Activated naive CD4-positive, alpha-beta T cell (primary cell): ENCODE results near the gene SLC4A3.
"Not testable (repeated sequence)": the region's sequence is repeated elsewhere in the genome, so short reads cannot be mapped to it uniquely, and the experiment has no call there.

Experiments used
- DNase-seq, 4 experiments: peaks; one replicate each; lab custom pipeline; 2025; lab: John Stamatoyannopoulos, UW

Gene SLC4A3

DNA sequence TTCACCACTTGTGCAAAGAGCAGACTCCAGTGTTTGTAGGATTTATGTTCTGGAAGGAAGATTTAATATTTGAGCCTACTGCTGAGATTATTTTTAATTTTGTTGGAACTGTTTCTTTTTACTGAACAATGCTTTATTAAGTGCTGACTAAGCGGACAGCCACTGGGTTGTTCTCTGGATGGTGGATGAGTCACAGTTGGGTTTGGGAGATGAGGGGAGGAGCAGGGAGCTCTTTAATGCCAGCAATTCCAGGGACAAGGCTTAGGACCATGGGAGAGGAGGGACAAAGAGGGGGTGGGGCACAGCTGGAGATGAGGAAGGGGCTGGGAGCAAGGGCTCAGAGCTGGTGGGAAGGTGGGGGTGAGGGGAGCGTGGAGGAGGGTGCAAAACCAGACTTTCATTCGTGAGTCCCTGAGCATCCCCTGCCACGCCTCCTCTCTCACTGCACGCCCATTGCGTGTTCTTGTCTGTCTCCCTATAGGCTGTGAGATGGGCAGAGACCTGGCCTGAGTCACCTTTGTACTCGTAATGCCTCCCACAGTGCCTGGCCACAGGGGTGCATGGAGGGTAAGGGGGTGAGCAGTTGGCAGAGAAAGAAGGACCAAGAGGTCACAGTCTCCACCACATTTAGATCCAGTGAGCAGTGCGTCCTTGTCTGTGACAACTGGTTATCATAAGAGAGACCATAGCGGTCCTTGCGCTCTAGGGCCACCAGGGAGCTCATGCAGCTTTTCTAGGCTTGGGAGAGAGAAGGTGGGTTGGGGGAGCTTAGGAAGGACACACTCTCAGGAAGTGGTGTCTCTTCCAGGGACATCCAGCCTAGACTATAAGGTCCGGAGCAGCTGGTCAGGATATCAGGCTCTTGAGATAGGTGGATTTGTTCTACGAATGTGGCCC is 18.4 kb downstream of the SLC4A3 start:
- no peak for DNase-seq

DNA sequence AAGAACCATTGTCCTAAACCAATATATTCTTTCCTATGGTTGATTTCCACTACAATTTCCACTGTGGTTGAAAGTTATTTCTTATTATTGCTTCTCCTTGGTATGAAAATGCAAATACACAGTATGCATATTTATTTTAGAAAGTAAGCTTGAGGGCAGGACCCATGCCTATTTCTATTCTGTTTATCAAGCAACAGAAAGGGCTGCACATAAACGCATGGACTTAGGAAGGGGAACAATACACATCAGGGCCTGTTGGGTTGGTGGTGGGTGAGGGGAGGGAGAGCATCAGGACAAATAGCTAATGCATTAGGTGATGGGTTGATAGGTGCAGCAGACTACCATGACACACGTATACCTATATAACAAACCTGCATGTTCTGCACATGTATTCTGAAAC is 20.7 kb downstream of the SLC4A3 start:
- DNase-seq: no peak

DNA sequence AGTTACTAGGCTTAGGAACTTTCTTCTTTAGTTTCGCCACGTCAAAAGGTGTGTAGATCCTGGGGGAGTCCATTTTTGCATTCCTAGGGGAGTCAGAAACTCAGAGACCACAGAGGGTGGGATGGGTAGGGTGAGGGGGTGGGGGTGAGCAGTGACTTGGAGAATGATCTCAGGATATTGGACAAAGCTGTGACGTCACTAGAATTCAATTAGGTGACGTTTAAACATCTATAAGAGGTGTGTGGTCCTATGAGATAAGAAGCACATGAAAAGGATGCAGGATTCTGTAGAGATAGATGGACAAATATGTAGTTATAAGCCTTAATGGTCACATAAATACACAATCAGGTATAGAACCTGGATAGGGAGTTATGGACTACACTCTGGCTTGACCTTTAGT is 21.5 kb downstream of the SLC4A3 start:
- no peak for DNase-seq

DNA sequence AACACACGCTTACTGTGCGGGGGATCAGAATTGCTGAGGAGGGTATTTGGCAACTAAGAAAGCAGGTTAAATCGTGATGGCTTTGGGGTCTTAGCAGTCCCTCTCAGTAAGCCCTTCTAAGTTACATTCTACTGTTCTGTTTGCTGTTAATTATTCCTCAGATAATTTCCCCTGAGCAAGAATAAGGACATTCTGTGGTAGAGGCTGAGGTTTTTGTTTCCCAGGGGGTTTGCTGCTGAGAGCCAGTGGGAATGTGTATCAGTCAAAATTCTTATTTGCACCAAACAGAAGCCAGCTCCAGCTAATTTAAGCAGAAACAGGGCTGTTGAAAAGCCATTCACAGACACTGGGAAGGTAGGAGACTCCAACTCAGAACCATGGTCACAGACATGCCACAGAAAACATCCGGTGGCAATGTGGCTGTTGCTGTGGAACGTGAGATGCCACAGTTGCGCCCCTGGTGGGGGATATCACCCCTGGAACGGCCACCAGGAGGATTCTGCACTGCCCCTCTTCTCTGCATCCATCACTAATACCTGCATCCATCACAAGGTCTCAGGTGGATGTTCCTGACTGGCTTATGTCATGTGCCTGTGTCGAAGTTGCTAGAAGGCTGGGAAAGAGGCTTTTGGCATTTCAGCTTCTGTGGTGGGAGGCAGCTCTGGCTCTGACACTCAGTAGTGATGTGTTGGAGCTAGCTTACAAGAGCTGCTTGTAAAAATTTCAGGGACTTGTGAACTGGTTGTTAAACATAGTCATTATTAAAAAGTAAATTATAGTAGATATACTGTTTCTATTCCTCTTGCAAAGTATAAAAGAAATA is 23.2 kb downstream of the SLC4A3 start:
- DNase-seq: no peak

DNA sequence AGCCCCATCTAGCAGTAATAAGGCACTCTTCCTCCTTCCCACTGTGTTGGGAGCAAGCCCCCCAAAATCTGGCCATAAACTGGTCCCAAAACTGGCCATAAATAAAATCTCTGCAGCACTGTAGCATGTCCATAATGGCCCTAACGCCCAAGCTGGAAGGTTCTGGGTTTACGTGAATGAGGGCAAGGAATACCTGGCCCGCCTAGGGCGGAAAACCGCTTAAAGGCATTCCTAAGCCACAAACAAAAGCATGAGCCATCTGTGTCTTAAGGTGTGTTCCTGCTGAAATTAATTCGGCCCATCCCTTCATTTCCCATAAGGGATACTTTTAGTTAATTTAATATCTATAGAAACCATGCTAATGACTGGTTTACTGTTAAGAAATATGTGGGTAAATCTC is 24.2 kb downstream of the SLC4A3 start:
- not testable (repeated sequence) for DNase-seq

DNA sequence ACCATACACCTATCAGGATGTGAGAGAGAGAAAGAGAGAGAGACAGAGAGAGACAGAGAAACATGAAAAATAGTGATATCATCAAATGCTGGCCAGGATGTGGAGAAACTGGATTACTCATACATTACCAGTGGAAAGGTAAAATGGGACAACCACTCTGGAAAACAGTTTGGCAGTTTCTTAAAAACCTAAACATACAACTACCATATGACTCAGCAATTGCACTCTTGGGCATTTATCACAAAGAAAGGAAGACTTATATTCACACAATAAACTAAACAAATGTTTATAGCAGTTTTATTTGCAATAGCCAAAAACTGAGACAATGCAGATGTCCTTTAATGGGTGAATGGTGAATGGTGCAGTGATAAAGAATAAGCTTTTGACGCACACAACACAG is 29.1 kb downstream of the SLC4A3 start:
- DNase-seq: no peak

DNA sequence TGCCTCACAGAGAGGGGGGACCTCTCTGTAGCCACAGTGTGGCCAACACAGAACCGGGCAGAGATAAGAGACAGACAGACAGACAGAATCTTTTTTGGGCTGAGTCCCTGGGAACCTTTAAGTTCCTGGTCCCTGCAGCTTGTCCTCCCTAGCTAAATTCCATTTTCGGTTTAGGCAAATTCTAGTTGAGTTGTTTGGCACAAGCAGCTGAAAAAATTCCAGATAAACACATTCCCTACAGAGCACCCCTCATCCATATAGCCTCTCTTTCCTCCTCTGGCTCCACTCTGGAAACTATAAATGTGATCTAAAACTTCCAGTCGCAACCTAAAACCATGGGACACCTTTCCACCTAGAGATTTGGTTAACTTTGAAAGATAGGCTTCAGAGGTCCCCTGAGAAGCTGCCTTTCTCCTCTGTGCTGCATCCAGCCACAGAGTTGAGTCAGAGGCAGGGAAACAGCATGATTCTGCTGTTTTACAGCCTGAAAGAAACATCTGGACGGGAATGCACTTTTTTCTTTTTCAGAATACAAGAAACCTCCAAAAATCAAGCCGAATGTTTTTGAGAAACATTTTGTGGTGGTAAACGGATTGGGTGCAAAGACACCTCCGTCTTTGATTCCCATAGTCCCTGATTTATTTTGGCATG is 30.9 kb downstream of the SLC4A3 start:
- DNase-seq: no peak

DNA sequence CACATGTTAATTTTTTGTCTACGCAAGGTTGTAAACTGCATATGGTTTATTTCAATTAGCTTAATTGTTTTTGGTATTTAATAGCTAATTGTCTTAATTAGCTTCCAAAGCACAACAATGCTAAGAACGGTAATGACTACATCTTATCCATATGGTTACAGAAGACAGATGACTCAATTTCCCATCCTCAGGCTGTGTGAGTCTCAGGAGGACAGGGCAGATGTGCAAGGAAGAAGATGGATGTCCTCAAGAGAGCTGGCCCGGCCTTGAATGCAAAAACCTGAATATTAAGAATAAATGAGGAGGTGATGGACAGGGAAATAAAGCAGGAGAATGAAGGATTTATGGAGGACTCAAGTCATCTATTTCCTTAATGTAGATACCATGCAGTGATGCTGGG is 31.4 kb downstream of the SLC4A3 start:
- DNase-seq: no peak

DNA sequence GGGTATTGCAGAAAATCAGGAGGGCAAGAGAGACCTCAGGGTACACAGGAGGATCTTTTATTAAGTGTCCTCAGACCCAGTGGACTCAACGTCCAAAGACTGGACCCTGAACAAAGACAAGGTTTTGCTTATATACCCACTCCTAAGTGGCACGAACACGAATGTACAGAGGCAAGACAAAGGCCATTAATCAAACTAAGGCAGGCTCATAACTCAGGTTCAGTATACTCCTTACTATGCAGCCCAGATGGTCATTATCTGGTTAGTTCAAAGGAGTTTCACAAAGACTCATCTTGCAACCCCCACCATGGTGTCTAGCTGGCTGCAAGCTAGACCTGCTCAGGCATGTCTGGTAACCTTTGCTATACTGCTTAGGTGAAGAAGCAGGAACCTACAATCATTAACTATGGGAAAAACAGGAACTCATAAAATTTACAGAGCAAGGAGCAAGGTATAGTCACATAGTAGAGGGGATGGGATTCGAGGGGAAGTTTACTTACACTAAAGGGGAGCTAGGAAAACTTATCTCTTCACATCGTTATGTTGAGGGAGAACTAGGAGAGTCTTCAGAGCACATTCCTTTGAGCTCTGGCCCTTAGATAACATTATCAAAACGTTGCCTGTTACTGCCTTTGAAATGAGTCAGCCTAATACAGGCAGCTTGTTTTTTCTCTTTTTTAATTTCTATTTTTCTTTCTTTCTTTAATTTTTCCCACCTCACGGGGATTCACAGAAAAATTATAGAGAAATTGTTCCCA is 33.9 kb downstream of the SLC4A3 start:
- no peak for DNase-seq

DNA sequence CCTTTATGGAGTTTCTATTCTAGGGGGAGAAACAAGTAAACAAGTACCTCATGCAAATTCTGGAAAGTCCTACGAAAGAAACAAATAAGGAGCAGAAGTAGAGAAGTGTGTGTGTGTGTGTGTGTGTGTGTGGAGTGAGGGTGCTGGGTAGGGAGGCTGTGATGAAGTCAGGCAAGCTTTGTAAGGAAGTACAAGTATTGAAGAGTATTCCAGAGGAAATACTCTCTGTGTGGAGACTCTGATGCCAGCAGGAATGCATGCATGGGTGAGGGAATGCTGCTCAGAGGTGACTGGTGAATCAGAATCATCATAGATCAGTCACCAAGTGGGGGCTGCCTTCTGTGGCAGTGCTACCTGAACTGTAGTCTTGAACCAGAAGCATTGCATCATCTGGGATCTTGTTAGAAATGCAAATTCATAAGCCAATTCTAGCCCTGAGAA is 34.5 kb downstream of the SLC4A3 start:
- no peak for DNase-seq

DNA sequence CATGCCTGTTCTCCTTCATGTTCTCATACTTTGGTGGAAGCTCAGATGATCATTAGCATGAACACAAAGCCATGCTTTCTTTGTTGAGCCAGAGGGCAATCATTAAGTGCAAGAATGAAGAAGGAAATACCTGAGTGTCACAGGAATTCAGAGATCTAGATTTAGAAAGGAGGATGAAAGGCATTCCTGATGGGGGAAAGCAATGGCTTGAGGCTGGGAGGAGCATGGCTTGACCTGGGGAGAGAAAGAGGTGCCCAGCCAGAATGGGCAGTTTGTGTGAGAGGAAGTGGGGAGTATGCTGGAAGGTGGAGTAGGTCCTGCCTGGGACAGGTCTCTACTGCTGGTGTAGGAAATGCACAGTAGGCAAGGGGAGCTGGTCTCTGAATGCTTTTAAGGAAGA is 35.1 kb downstream of the SLC4A3 start:
- no peak for DNase-seq

DNA sequence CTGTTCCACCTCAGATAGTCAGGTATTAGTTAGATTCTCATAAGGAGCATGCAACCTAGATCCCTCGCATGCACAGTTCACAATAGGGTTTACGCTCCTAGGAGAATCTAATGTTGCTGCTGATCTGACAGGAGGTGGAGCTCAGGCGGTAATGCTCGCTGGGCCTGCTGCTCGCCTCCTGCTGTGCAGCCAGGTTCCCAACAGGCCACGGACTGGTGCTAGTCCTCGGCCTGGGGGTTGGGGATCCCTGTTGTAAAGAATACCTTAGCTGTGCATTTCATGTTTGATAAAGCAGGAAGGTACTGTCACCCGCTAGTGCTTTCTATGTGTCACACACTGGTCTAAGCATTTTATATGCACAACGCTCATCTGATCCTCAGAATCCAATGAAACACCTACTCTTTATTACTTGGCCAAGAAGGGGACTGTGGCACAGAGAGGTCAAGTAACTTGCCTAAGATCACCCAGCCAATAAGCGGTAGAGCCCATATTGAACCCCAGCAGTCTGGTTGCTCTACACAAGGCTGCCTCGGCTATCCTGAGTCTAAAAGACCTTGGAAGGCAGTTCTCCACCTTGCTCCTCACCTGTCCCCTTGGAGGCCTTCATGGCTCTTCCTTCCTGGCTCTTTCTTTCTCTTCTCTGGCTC is 35.8 kb downstream of the SLC4A3 start:
- DNase-seq: no peak

DNA sequence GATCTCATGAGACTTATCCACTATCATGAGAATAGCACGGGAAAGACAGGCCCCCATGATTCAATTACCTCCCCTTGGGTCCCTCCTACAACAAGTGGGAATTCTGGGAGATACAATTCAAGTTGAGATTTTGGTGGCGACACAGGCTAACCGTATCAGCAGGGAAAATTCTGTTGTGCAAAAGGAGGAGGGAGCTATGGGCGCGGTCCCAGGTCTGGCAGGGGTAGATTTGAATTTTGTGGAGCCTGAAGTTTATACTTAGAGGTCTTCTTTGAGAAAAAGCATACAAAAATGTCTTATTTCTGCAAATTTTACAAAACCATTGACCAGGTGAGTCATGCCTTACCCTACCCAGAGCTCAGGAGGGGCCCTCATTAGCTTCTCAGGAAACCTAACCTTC is 36.6 kb downstream of the SLC4A3 start:
- DNase-seq: no peak

DNA sequence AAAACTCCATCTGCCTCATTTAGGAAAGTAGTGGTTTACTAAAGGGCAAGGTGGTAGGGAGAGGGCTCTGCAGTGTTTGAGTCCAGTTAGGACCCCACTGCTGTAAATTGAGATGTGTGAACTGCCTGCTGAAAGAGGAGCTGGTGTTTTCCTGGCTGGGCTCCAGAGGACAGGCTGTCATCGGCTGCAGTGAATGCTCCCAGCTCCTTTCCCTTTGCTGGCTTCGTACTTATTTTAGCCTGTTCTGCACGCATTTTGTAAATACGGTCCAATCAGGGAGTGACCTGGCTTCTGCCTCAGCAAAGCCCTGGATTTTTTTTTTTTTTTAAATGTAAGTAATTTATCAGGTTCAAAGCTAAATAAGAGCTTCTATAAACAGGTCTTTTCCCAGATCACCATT is 37.5 kb downstream of the SLC4A3 start:
- no peak for DNase-seq

DNA sequence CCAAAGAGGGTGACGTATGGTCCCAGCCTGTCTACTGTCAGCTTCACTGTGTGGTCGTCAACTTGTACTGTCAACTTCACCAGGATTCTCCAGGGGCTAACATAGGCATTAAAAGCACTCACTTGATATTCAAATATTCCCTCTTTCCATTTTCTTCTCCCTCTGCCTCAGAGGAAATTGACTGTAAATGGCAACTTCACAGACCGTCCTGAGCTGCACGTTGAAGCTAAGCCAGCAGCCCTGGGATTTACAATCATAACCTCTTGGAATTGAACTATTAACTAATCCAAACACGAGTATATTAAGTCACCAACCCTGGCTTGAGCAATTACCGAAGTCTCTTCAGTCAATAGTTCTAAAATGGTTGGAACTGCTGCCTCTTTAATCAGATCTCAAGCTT is 38.5 kb downstream of the SLC4A3 start:
- DNase-seq: no peak

DNA sequence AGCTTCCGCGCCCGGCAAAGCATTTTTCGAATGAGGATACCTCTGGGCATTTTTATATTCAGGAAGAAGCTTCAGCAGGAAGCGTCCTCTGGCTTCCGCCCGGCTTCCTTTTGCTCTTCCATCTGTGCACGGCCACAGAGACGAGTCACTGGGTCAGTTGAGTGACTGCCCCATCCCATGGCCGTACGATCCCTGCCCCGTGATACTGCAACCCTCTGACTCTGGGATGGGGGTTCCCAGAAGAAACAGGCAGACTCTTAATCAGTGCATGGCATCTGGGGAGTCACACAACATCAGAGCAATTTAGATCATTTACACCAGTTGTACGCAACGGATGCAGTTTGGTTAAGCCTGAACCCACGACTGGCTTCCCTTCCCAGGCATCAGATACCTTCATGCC is 40.9 kb downstream of the SLC4A3 start:
- no peak for DNase-seq

DNA sequence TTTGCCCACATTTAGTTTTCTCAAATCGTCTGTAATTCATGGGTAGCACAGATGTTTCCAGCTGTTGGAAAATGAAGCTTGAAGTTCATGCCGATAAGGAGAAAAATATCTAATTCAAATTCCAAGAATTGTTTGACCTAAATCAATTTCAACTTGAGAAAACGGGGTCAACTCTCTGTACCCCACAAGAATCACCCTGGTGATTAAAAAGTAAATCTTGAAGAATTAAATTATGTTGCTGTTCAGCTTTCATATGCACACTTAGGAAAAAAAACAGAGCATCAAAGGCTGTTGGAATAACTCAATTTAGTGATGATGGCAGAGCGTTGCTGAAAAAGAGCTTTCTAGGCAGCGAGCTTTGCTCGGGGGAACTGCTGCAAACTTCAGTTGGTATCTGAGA is 43.0 kb downstream of the SLC4A3 start:
- no peak for DNase-seq

DNA sequence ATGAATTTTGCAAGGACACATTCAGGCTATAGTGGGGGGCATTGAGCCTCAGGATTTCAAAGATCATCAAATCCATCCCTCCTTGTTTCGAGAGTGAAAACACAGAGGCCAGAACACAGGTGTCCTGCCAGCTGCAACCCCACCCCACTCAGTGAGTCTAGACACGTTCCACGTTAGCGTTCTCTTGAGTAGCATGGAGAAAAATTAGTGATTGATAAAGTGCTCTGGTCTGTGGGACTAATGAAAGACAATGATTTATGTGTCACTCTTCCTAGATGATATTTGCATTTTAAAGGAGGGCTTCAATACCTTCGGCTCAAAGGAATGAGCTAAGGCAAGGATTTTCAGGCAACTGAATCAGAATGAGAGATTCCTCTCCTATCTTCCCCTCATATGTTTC is 43.8 kb downstream of the SLC4A3 start:
- DNase-seq: no peak

DNA sequence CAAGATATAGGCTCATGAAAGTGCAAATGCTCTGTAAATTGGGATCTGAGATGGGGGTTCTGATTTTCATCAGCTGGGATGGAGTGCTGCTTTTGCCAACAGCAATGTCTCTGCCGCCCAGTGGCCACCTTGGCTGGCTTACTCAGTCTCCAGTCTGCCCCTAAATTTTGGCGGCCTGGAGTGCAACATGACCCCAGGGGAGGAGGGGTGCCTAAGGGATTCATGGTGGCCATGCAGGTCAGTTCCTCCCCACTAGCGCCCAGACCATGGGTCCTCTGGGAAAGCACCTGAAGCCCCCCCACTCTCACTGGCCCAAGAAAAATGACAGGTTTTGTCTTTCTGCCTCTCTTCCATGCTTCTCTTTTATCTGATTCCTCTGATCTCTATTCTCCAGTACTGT is 45.0 kb downstream of the SLC4A3 start:
- DNase-seq: no peak

DNA sequence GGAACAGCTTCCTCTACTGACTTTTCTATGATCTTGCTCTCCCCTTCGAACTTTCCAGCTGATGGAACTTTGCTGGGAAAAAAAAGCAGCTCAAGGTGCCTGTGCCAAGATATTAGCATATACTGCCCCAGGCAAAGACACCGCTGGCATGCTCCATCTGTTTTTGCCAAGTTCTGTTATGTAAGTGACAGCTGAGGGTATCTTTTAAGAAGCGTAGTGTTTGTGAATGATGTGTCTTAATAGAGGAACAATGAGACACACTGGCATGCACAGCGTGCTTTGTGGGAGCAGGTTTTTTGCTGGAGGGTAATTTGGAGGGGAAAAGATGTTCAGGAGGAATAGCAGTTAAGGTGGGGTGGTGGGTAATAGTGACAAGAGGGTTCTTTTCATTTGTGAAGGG is 47.8 kb downstream of the SLC4A3 start:
- no peak for DNase-seq

DNA sequence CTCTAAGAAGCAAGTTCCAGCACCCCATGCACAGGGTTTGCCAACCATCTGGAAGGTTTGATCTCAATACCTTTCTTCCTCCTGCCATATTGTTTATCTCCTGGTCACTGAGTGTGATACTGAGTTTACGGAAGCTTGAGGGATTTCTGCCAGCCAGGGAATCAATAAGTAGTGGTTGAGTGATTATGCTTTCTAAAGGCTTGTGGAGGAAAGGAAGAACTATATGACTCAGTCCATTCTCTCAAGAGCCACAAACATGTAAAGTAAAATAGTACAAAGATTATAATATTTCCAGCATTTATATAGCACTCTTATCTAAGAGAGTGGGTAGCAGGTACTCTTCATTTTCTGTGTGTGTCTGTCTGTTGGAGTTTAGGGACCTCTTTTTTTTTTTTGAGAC is 49.2 kb downstream of the SLC4A3 start:
- no peak for DNase-seq

DNA sequence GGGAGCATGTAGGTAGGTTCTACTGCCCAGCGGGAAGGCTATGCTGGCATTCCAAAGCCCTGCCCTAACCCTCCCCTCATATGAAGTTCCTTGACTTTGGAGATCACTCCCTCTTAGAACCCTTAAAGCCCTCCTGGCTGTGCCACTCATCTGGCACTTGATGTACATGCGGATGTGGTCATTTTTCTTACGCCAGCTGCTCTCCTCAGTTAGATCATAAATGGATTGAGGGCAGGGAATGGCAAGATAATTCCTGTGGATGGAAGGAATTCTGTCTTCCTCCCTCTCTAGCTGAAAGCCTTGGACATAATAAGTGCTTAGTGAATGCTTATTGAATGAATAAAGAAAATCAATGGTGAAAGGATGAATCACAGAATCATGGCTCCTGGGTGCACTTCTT is 51.6 kb downstream of the SLC4A3 start:
- DNase-seq: no peak
